Measurements from ENCODE around the gene RBM4B. TPM values are rescaled to one million over a fixed set of nuclear protein-coding genes. Genes with fewer than 3 reads are reported as not detected.
"Not testable (repeated sequence)": the region's sequence is repeated elsewhere in the genome, so short reads cannot be mapped to it uniquely, and the experiment has no call there.

RBM4B gene
- total and polyA plus RNA-seq, 4 donors = 45.1 to 89.0 (median 65.4) TPM

- Histone ChIP-seq H3K9me3 (ENCODE audit: control insufficient read depth, insufficient read depth, low read length) (no peaks in the 10 kb centered on the region), H3K36me3 (ENCODE audit: control insufficient read depth, insufficient read depth, low read length) (peaks cover 69% of the 10 kb centered on the region), H3K27ac (ENCODE audit: low read depth, low read length) (no peak overlapping the region), H3K4me1 (ENCODE audit: control insufficient read depth, insufficient read depth, low read length) (no peaks in the 10 kb centered on the region), H3K4me3 (ENCODE audit: low read depth, low read length) (no peak overlapping the region), H3K27me3 (ENCODE audit: control insufficient read depth, insufficient read depth, low read length) (no peaks in the 10 kb centered on the region)
- WGBS (ENCODE audit: insufficient coverage) = no CpG with 5 or more reads among the region's 2 CpGs
- DNase-seq (ENCODE audit: low read depth in 4 of 6, low spot score in 6 of 6) = no peak
These were observed 26.7 kb downstream of the RBM4B start for GRCh38 chr11:66651016-66651415.

GRCh38 chr11:66649903-66650302, 27.8 kb downstream of the RBM4B start:
- Histone ChIP-seq H3K27ac (ENCODE audit: low read depth, low read length) (no peak overlapping the region), H3K9me3 (ENCODE audit: control insufficient read depth, insufficient read depth, low read length) (no peaks in the 10 kb centered on the region), H3K36me3 (ENCODE audit: control insufficient read depth, insufficient read depth, low read length) (peaks cover 64% of the 10 kb centered on the region), H3K4me3 (ENCODE audit: low read depth, low read length) (no peak overlapping the region), H3K27me3 (ENCODE audit: control insufficient read depth, insufficient read depth, low read length) (no peaks in the 10 kb centered on the region), H3K4me1 (ENCODE audit: control insufficient read depth, insufficient read depth, low read length) (no peaks in the 10 kb centered on the region)
- WGBS (ENCODE audit: insufficient coverage) = 85% methylated on average over 5 of the region's 5 CpGs
- no peak for DNase-seq (ENCODE audit: low read depth in 4 of 6, low spot score in 6 of 6)

- no peak overlapping the region for H3K4me3 ChIP-seq (ENCODE audit: low read depth, low read length)
- WGBS (ENCODE audit: insufficient coverage) = no CpG with 5 or more reads among the region's 4 CpGs
- peaks cover 11% of the 10 kb centered on the region for H3K4me1 ChIP-seq (ENCODE audit: control insufficient read depth, insufficient read depth, low read length)
These were observed 30.9 kb downstream of the RBM4B start for GRCh38 chr11:66646828-66647227.

GRCh38 chr11:66643745-66644437, 33.8 kb downstream of the RBM4B start:
- Histone ChIP-seq H3K4me3 (ENCODE audit: low read depth, low read length) (no peak overlapping the region), H3K27ac (ENCODE audit: low read depth, low read length) (no peak overlapping the region)

More at GRCh38 chr11:66646828-66647227, 30.9 kb downstream of the RBM4B start:
- H3K27me3 ChIP-seq (ENCODE audit: control insufficient read depth, insufficient read depth, low read length) = no peaks in the 10 kb centered on the region
- no peaks in the 10 kb centered on the region for H3K9me3 ChIP-seq (ENCODE audit: control insufficient read depth, insufficient read depth, low read length)
- peaks cover 59% of the 10 kb centered on the region for H3K36me3 ChIP-seq (ENCODE audit: control insufficient read depth, insufficient read depth, low read length)
- no peak for DNase-seq (ENCODE audit: low read depth in 4 of 6, low spot score in 6 of 6)
- no peak overlapping the region for H3K27ac ChIP-seq (ENCODE audit: low read depth, low read length)

GRCh38 chr11:66641834-66642233, 35.9 kb downstream of the RBM4B start:
- peaks cover 24% of the 10 kb centered on the region for H3K4me1 ChIP-seq (ENCODE audit: control insufficient read depth, insufficient read depth, low read length)
- WGBS (ENCODE audit: insufficient coverage) = no CpG with 5 or more reads among the region's 3 CpGs
- DNase-seq (ENCODE audit: low read depth in 4 of 6, low spot score in 6 of 6) = peak in 1 of 6 donors; percentile 58
- H3K27ac ChIP-seq (ENCODE audit: low read depth, low read length) = no peak overlapping the region
- peaks cover 31% of the 10 kb centered on the region for H3K36me3 ChIP-seq (ENCODE audit: control insufficient read depth, insufficient read depth, low read length)
- no peaks in the 10 kb centered on the region for H3K27me3 ChIP-seq (ENCODE audit: control insufficient read depth, insufficient read depth, low read length)
- peak overlapping the region; percentile 16 for H3K4me3 ChIP-seq (ENCODE audit: low read depth, low read length)
- H3K9me3 ChIP-seq (ENCODE audit: control insufficient read depth, insufficient read depth, low read length) = no peaks in the 10 kb centered on the region

More at GRCh38 chr11:66643745-66644437, 33.8 kb downstream of the RBM4B start:
- peaks cover 15% of the 10 kb centered on the region for H3K4me1 ChIP-seq (ENCODE audit: control insufficient read depth, insufficient read depth, low read length)
- H3K9me3 ChIP-seq (ENCODE audit: control insufficient read depth, insufficient read depth, low read length) = no peaks in the 10 kb centered on the region
- H3K27me3 ChIP-seq (ENCODE audit: control insufficient read depth, insufficient read depth, low read length) = no peaks in the 10 kb centered on the region
- 80% methylated on average over 24 of the region's 24 CpGs for WGBS (ENCODE audit: insufficient coverage)
- H3K36me3 ChIP-seq (ENCODE audit: control insufficient read depth, insufficient read depth, low read length) = peaks cover 41% of the 10 kb centered on the region
- DNase-seq (ENCODE audit: low read depth in 4 of 6, low spot score in 6 of 6) = no peak

- H3K4me1 ChIP-seq (ENCODE audit: control insufficient read depth, insufficient read depth, low read length) = peaks cover 24% of the 10 kb centered on the region
- not testable (repeated sequence) for H3K9me3 ChIP-seq (ENCODE audit: control insufficient read depth, insufficient read depth, low read length); DNase-seq (ENCODE audit: low read depth in 4 of 6, low spot score in 6 of 6); H3K27me3 ChIP-seq (ENCODE audit: control insufficient read depth, insufficient read depth, low read length); H3K27ac ChIP-seq (ENCODE audit: low read depth, low read length)
- peak overlapping the region; percentile 90 for H3K4me3 ChIP-seq (ENCODE audit: low read depth, low read length)
- H3K36me3 ChIP-seq (ENCODE audit: control insufficient read depth, insufficient read depth, low read length) = peaks cover 27% of the 10 kb centered on the region
- WGBS (ENCODE audit: insufficient coverage) = 58% methylated on average over 2 of the region's 10 CpGs
These were observed 37.8 kb downstream of the RBM4B start for GRCh38 chr11:66639814-66640340.

GRCh38 chr11:66639066-66639813, 38.4 kb downstream of the RBM4B start:
- 0% methylated on average over 15 of the region's 27 CpGs for WGBS (ENCODE audit: insufficient coverage)
- Histone ChIP-seq H3K9me3 (ENCODE audit: control insufficient read depth, insufficient read depth, low read length) (no peaks in the 10 kb centered on the region), H3K4me1 (ENCODE audit: control insufficient read depth, insufficient read depth, low read length) (peaks cover 24% of the 10 kb centered on the region), H3K27me3 (ENCODE audit: control insufficient read depth, insufficient read depth, low read length) (no peaks in the 10 kb centered on the region), H3K27ac (ENCODE audit: low read depth, low read length) (peak overlapping the region; percentile 98), H3K36me3 (ENCODE audit: control insufficient read depth, insufficient read depth, low read length) (peaks cover 26% of the 10 kb centered on the region), H3K4me3 (ENCODE audit: low read depth, low read length) (peak overlapping the region; percentile 90)
- DNase-seq (ENCODE audit: low read depth in 4 of 6, low spot score in 6 of 6) = peak in 5 of 6 donors; percentile 15 to 78 (median 49)

GRCh38 chr11:66638177-66639065, 39.3 kb downstream of the RBM4B start, which contains the start of gene RBM4:
Gene RBM4 (plus strand): TSS chr11:66638703. CDS start chr11:66639712, 1,009 bp downstream.
- H3K27me3 ChIP-seq (ENCODE audit: control insufficient read depth, insufficient read depth, low read length) = no peaks in the 10 kb centered on the region
- under 1% methylated on average over 63 of the region's 63 CpGs for WGBS (ENCODE audit: insufficient coverage)
- H3K9me3 ChIP-seq (ENCODE audit: control insufficient read depth, insufficient read depth, low read length) = no peaks in the 10 kb centered on the region
- H3K4me3 ChIP-seq (ENCODE audit: low read depth, low read length) = peak within 1 kb of the TSS; percentile 90
- peaks cover 16% of the 10 kb centered on the region for H3K4me1 ChIP-seq (ENCODE audit: control insufficient read depth, insufficient read depth, low read length)
- DNase-seq (ENCODE audit: low read depth in 4 of 6, low spot score in 6 of 6) = peak; percentile 99 to 100 (median 100)
- peak within 1 kb of the TSS; percentile 98 for H3K27ac ChIP-seq (ENCODE audit: low read depth, low read length)
- H3K36me3 ChIP-seq (ENCODE audit: control insufficient read depth, insufficient read depth, low read length) = peaks cover 19% of the 10 kb centered on the region

Data from spinal cord (tissue), 10 donors.